OCI-LY7 (cell line): ENCODE results near the gene UHMK1. TPM values are rescaled to one million over a fixed set of nuclear protein-coding genes. Genes with fewer than 3 reads are reported as not detected.

Experiments
- BruUV-seq: library from RNA; stranded (reverse); fragments of 400-500 nt; replicated peaks from 2 replicates; lab custom pipeline; 2021; lab: Mats Ljungman, UMichigan
- CTCF ChIA-PET: fragments of 300-600 bp; sonication (Branson Sonifier 250); formaldehyde crosslinking; loops from one replicate; lab custom pipeline; 2022; ENCODE audit warnings: antibody characterized with exemption; ENCODE audit not compliant: unreplicated experiment; lab: Charles Lee
- POLR2A ChIA-PET: fragments of 300-600 bp; sonication (Branson Sonifier 250); formaldehyde crosslinking; loops from one replicate; lab custom pipeline; 2022; ENCODE audit warnings: antibody characterized with exemption; lab: Charles Lee
- DNase-seq: peaks from one replicate; pipeline ENCODE4 v3.0.0-alpha.2; 2015; ENCODE audit warnings: low spot score
- H2AFZ ChIP-seq: fragments of 200-600 bp; sonication (generic), shearing (Covaris generic); 2 replicates; pipeline ENCODE4 v1.6.1; 2014; ENCODE audit warnings: mild to moderate bottlenecking, antibody characterized with exemption, low read length, moderate library complexity
- H3K27ac ChIP-seq: fragments of 200-600 bp; sonication (generic); 2 replicates; pipeline ENCODE4 v1.5.1; 2014; ENCODE audit warnings: mixed run types, low read depth, mild to moderate bottlenecking, moderate library complexity, low read length, inconsistent platforms; ENCODE audit not compliant: poor library complexity, severe bottlenecking
- H3K36me3 ChIP-seq: fragments of 200-600 bp; sonication (generic); 2 replicates; pipeline ENCODE4 v1.6.1; 2014; ENCODE audit warnings: mild to moderate bottlenecking, antibody characterized with exemption, low read length, moderate library complexity, mixed read lengths; ENCODE audit not compliant: insufficient read depth
- H3K4me1 ChIP-seq: fragments of 200-600 bp; sonication (generic); 2 replicates; pipeline ENCODE4 v1.5.1; 2014; ENCODE audit warnings: mild to moderate bottlenecking, low read length; ENCODE audit not compliant: insufficient read depth, poor library complexity, severe bottlenecking
- H3K4me2 ChIP-seq: fragments of 200-600 bp; sonication (generic); 2 replicates; pipeline ENCODE4 v1.6.1; 2014; ENCODE audit warnings: mild to moderate bottlenecking, low read length
- H3K4me3 ChIP-seq: fragments of 200-600 bp; sonication (generic); 2 replicates; pipeline ENCODE4 v1.5.1; 2014; ENCODE audit warnings: mild to moderate bottlenecking, low read depth, low read length; ENCODE audit not compliant: poor library complexity, severe bottlenecking
- H3K79me2 ChIP-seq: fragments of 200-600 bp; sonication (generic); 2 replicates; pipeline ENCODE4 v1.6.1; 2016; ENCODE audit warnings: low read depth, mild to moderate bottlenecking, low read length, moderate library complexity, mixed read lengths; ENCODE audit not compliant: insufficient read depth
- H3K9me2 ChIP-seq: fragments of 200-600 bp; sonication (generic); 2 replicates; pipeline ENCODE4 v1.6.1; 2016; ENCODE audit warnings: mild to moderate bottlenecking, low read length, mixed read lengths; ENCODE audit not compliant: insufficient read depth
- H3K9me3 ChIP-seq: fragments of 200-600 bp; sonication (generic); 2 replicates; pipeline ENCODE4 v1.6.1; 2014; ENCODE audit warnings: mild to moderate bottlenecking, mixed run types, low read length, mixed read lengths
- H4K20me1 ChIP-seq: fragments of 200-600 bp; sonication (generic); 2 replicates; pipeline ENCODE4 v1.6.1; 2014; ENCODE audit warnings: mild to moderate bottlenecking, antibody characterized with exemption, low read length, moderate library complexity, mixed read lengths; ENCODE audit not compliant: insufficient read depth
- EZH2phosphoT487 ChIP-seq: fragments of 200-600 bp; sonication (generic); IDR thresholded peaks from 2 replicates; pipeline ENCODE4 v1.6.1; 2018; ENCODE audit warnings: low read depth, borderline replicate concordance, mild to moderate bottlenecking, mixed run types, antibody characterized with exemption, low read length, moderate library complexity, mixed read lengths
- intact Hi-C: fragments of 100-400 bp; cut with micrococcal nuclease; formaldehyde crosslinking; loops from one replicate; pipeline ENCODE4 v1.10.0; 2022; ENCODE audit not compliant: unreplicated experiment
- total RNA-seq, 2 experiments: library from RNA; depleted of rRNA in 1 of 2; stranded (reverse); fragments of >200 nt in 1 of 2; shearing (Covaris generic) in 1 of 2; gene quantifications; 2 replicates each; pipeline ENCODE4 v1.2.3, GENCODE V29; 2014 to 2022
- TF ChIP-seq, protein P1 (sequence below): fragments of 200-600 bp; sonication (generic); conservative IDR thresholded peaks from 2 replicates; pipeline ENCODE4 v1.5.1; 2014; ENCODE audit warnings: mild to moderate bottlenecking, antibody characterized with exemption, low read length, moderate library complexity, mixed read lengths

Gene UHMK1
- total RNA-seq, 2 experiments from 2014 or later = 27.8 to 33.8 TPM

- Histone ChIP-seq H3K4me3 (no peak overlapping the region), H3K9me3 (peaks cover 7% of the 10 kb centered on the region; the same call in 1 of the 2 replicates), H3K9me2 (no peaks in the 10 kb centered on the region), H3K4me1 (no peaks in the 10 kb centered on the region), H4K20me1 (no peaks in the 10 kb centered on the region), H3K36me3 (no peaks in the 10 kb centered on the region), H2AFZ (no peak overlapping the region), H3K27ac (no peak overlapping the region), H3K4me2 (no peak overlapping the region), H3K79me2 (no peaks in the 10 kb centered on the region)
- DNase-seq = no peak
- intact Hi-C loops = no loop called here
- no peak for TF ChIP-seq EZH2phosphoT487
- TF ChIP-seq, protein P1, sequence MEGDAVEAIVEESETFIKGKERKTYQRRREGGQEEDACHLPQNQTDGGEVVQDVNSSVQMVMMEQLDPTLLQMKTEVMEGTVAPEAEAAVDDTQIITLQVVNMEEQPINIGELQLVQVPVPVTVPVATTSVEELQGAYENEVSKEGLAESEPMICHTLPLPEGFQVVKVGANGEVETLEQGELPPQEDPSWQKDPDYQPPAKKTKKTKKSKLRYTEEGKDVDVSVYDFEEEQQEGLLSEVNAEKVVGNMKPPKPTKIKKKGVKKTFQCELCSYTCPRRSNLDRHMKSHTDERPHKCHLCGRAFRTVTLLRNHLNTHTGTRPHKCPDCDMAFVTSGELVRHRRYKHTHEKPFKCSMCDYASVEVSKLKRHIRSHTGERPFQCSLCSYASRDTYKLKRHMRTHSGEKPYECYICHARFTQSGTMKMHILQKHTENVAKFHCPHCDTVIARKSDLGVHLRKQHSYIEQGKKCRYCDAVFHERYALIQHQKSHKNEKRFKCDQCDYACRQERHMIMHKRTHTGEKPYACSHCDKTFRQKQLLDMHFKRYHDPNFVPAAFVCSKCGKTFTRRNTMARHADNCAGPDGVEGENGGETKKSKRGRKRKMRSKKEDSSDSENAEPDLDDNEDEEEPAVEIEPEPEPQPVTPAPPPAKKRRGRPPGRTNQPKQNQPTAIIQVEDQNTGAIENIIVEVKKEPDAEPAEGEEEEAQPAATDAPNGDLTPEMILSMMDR = no peak
- POLR2A ChIA-PET = no interaction called here
- no TSS peak for BruUV-seq
- CTCF ChIA-PET = no interaction called here
Observed at GRCh38 chr1:162543228-162543627, 45.6 kb downstream of the UHMK1 start.

- intact Hi-C loops = no loop called here
- Histone ChIP-seq H3K9me2 (no peaks in the 10 kb centered on the region), H4K20me1 (no peaks in the 10 kb centered on the region), H2AFZ (no peak overlapping the region), H3K36me3 (no peaks in the 10 kb centered on the region), H3K27ac (no peak overlapping the region), H3K4me2 (no peak overlapping the region), H3K9me3 (peaks cover 3% of the 10 kb centered on the region; the same call in 1 of the 2 replicates), H3K79me2 (no peaks in the 10 kb centered on the region), H3K4me3 (no peak overlapping the region), H3K4me1 (no peaks in the 10 kb centered on the region)
- POLR2A ChIA-PET = interaction anchor here (0.9 to 1.0 kb wide), 2 partner anchors 21 to 34 kb away, joined by 3 read pairs; no protein-coding TSS in a partner anchor
- no TSS peak for BruUV-seq
- no peak for DNase-seq
- CTCF ChIA-PET = no interaction called here
- TF ChIP-seq EZH2phosphoT487 = no peak
- TF ChIP-seq, protein P1 = no peak
Observed at GRCh38 chr1:162548170-162548569, 50.6 kb downstream of the UHMK1 start.

DNA sequence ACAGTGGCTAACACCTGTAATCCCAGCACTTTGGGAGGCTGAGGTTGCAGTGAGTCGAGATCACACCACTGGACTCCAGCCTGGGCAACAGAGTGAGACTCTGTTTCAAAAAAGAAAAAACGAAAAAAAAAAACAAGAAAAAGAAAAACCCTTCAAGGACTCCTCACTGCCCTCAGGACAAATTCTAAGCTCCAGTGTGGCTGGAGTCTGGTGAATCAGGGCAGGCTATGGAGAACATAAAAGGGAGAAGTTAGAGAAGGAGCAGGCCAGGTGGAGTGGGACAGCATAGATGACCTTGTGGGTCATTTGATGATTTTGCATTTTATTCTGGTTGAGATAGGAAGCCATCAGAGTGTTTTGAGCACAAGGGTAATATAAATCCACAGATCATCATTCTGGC is 51.4 kb downstream of the UHMK1 start:
- CTCF ChIA-PET = no interaction called here
- DNase-seq = no peak
- Histone ChIP-seq H3K4me3 (no peak overlapping the region), H4K20me1 (no peaks in the 10 kb centered on the region), H3K79me2 (no peaks in the 10 kb centered on the region), H3K4me2 (no peak overlapping the region), H3K27ac (no peak overlapping the region), H3K9me3 (no peaks in the 10 kb centered on the region), H3K4me1 (no peaks in the 10 kb centered on the region), H3K36me3 (no peaks in the 10 kb centered on the region), H2AFZ (no peak overlapping the region), H3K9me2 (no peaks in the 10 kb centered on the region)
- TF ChIP-seq, protein P1 = no peak
- TF ChIP-seq EZH2phosphoT487 = no peak
- POLR2A ChIA-PET = interaction anchor here (1.0 kb wide), 1 partner anchor 33 kb away, joined by 3 read pairs; no protein-coding TSS in a partner anchor
- BruUV-seq = no TSS peak
- intact Hi-C loops = no loop called here
